ENCODE data around the gene ATXN1.

GRCh38 chr6:16359563-16359962 lies 401.7 kb downstream of the ATXN1 start:
- TF ChIP-seq CTCF (IDR thresholded peaks at IDR 0.05; ENCODE audit: insufficient read depth, low read length) (no peak), GABPA (IDR thresholded peaks at IDR 0.05; ENCODE audit: low read depth) (no peak), POLR2AphosphoS5 (IDR thresholded peaks at IDR 0.05; ENCODE audit: low read depth) (no peak), SPI1 (IDR thresholded peaks at IDR 0.05; ENCODE audit: borderline replicate concordance, low read depth) (no peak)

All from HL-60 (cell line).